ENCODE results near the gene C19orf73. TPM values are rescaled to one million over a fixed set of nuclear protein-coding genes. Genes with fewer than 3 reads are reported as not detected.

The C19orf73 gene
- total and polyA plus RNA-seq, 9 of the 15 experiments (the other 6 are each of a cell fraction or from before 2014, with no cell fraction given) = 0.08 to 7.4 (median 1.4) TPM

DNA sequence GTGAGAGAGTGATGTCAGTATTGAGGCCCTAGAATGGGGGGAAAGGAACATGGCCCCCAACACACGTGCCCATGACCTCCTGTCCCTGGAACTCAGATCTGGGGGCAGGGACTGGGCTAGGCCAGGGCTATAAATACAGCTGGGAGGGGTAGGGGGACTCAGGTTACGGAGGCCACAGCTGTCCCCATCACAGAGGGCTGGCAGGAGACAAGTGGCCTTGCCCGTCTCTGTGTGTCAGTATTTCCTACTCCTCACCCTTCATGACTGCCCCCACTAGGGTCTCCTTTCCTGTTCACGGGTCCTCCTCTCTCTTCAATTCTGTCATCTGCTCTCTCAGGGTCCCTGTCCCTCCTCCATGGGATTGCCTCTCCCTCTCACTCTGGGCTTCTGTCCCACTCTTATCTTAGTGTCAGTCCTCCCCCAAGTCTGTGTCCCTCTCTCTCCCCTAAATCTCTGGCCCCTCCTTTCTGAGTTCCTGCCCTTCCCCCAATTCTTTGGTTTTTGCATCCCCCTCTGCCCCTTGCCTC is 36.9 kb upstream of the C19orf73 start (continued):
- TF ChIP-seq, protein P1, sequence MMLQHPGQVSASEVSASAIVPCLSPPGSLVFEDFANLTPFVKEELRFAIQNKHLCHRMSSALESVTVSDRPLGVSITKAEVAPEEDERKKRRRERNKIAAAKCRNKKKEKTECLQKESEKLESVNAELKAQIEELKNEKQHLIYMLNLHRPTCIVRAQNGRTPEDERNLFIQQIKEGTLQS (IDR thresholded peaks at IDR 0.05) = no peak
- TF ChIP-seq, protein P1 (CRISPR knock-in tag; conservative IDR thresholded peaks at IDR 0.05) = no peak
- TF ChIP-seq NR2C1 (IDR thresholded peaks at IDR 0.05) (no peak), NR2C1 (tag; IDR thresholded peaks at IDR 0.05) (peak; percentile 43; the same call in 1 of the 2 replicates), SP2 (IDR thresholded peaks at IDR 0.05; ENCODE audit: extremely low read depth, low read depth, low read length, poor library complexity, severe bottlenecking) (no peak), POLR2AphosphoS5 (IDR thresholded peaks at IDR 0.05; ENCODE audit: control insufficient read depth, insufficient read depth, low read depth, low read length) (0 out of 2 replicates have a peak, but pooled peaks have one; percentile 31), DACH1 (IDR thresholded peaks at IDR 0.05; ENCODE audit: partially characterized antibody) (peak; percentile 14), RFX5 (IDR thresholded peaks at IDR 0.05; ENCODE audit: low read depth, low read length) (no peak), PTRF (tag; IDR thresholded peaks at IDR 0.05) (no peak), ZFP30 (CRISPR knock-in tag; IDR thresholded peaks at IDR 0.05; ENCODE audit: borderline replicate concordance) (no peak), MCM5 (IDR thresholded peaks at IDR 0.05; ENCODE audit: low read depth) (no peak), MTA1 (IDR thresholded peaks at IDR 0.05; ENCODE audit: borderline replicate concordance) (peak; percentile 34; the same call in 1 of the 2 replicates), KLF10 (CRISPR knock-in tag; IDR thresholded peaks at IDR 0.05) (no peak), BRF1 (IDR thresholded peaks at IDR 0.05; ENCODE audit: borderline replicate concordance, extremely low read depth, insufficient read length) (no peak)
- TF ChIP-seq, protein P2, sequence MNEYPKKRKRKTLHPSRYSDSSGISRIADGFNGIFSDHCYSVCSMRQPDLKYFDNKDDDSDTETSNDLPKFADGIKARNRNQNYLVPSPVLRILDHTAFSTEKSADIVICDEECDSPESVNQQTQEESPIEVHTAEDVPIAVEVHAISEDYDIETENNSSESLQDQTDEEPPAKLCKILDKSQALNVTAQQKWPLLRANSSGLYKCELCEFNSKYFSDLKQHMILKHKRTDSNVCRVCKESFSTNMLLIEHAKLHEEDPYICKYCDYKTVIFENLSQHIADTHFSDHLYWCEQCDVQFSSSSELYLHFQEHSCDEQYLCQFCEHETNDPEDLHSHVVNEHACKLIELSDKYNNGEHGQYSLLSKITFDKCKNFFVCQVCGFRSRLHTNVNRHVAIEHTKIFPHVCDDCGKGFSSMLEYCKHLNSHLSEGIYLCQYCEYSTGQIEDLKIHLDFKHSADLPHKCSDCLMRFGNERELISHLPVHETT (CRISPR knock-in tag; conservative IDR thresholded peaks at IDR 0.05 in 1 of 2, IDR thresholded peaks at IDR 0.05 in 1 of 2) = no peak
- TF ChIP-seq, protein P3, sequence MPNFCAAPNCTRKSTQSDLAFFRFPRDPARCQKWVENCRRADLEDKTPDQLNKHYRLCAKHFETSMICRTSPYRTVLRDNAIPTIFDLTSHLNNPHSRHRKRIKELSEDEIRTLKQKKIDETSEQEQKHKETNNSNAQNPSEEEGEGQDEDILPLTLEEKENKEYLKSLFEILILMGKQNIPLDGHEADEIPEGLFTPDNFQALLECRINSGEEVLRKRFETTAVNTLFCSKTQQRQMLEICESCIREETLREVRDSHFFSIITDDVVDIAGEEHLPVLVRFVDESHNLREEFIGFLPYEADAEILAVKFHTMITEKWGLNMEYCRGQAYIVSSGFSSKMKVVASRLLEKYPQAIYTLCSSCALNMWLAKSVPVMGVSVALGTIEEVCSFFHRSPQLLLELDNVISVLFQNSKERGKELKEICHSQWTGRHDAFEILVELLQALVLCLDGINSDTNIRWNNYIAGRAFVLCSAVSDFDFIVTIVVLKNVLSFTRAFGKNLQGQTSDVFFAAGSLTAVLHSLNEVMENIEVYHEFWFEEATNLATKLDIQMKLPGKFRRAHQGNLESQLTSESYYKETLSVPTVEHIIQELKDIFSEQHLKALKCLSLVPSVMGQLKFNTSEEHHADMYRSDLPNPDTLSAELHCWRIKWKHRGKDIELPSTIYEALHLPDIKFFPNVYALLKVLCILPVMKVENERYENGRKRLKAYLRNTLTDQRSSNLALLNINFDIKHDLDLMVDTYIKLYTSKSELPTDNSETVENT (CRISPR knock-in tag; IDR thresholded peaks at IDR 0.05) = peak; percentile 36; the same call in 1 of the 2 replicates
- TF ChIP-seq, protein P4, sequence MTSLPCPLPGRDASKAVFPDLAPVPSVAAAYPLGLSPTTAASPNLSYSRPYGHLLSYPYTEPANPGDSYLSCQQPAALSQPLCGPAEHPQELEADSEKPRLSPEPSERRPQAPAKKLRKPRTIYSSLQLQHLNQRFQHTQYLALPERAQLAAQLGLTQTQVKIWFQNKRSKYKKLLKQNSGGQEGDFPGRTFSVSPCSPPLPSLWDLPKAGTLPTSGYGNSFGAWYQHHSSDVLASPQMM (CRISPR knock-in tag; IDR thresholded peaks at IDR 0.05) = no peak
- TF ChIP-seq, protein P5, sequence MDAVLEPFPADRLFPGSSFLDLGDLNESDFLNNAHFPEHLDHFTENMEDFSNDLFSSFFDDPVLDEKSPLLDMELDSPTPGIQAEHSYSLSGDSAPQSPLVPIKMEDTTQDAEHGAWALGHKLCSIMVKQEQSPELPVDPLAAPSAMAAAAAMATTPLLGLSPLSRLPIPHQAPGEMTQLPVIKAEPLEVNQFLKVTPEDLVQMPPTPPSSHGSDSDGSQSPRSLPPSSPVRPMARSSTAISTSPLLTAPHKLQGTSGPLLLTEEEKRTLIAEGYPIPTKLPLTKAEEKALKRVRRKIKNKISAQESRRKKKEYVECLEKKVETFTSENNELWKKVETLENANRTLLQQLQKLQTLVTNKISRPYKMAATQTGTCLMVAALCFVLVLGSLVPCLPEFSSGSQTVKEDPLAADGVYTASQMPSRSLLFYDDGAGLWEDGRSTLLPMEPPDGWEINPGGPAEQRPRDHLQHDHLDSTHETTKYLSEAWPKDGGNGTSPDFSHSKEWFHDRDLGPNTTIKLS (IDR thresholded peaks at IDR 0.05; ENCODE audit: borderline replicate concordance, low read depth) = no peak
- TF ChIP-seq, protein P6, sequence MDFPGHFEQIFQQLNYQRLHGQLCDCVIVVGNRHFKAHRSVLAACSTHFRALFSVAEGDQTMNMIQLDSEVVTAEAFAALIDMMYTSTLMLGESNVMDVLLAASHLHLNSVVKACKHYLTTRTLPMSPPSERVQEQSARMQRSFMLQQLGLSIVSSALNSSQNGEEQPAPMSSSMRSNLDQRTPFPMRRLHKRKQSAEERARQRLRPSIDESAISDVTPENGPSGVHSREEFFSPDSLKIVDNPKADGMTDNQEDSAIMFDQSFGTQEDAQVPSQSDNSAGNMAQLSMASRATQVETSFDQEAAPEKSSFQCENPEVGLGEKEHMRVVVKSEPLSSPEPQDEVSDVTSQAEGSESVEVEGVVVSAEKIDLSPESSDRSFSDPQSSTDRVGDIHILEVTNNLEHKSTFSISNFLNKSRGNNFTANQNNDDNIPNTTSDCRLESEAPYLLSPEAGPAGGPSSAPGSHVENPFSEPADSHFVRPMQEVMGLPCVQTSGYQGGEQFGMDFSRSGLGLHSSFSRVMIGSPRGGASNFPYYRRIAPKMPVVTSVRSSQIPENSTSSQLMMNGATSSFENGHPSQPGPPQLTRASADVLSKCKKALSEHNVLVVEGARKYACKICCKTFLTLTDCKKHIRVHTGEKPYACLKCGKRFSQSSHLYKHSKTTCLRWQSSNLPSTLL (IDR thresholded peaks at IDR 0.05) = no peak

Data from K562 (cell line).